ENCODE results near the gene REEP3. TPM values are rescaled to one million over a fixed set of nuclear protein-coding genes. Genes with fewer than 3 reads are reported as not detected.
"Not testable (repeated sequence)": the region's sequence is repeated elsewhere in the genome, so short reads cannot be mapped to it uniquely, and the experiment has no call there.

REEP3 gene
- total and polyA plus RNA-seq, 7 experiments from 2014 or later: 1.6 to 21.6 (median 8.1) TPM

DNA sequence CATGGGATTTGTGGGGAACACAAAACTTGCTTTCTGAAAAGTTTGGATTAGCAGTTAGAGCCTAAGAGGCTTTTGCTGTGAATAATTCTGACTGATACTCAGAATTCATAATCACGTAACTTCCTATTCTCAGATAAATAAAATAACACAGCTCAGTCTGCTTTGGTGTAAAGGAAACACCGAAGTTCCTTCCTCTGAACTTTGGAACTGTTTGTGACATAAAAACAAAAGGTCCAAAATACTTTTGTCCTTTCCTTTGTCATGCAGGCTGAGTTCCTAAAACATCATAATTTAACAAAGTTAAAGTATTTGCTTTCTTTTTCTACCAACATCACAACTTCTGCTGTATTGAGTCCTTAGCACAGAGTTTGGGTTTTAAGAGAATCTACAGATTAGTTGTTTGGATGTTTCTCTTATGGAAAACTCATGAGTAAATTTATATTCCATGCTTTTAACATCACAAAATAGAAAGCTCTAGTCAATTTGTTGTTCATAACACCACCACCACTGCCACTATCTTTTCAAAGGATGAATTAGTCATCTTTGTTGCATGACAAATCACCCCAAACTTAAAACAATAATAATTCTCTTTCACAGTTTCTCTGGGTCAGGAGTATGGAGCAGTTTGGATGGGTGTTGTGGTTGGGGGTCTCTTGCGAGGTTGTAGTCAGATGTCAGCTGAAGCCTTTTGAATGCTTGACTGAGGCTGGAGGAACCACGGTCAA lies 123.4 kb downstream of the REEP3 start:
- CTCF ChIA-PET: no interaction called here
- no peak overlapping the region for H3K27ac ChIP-seq (ENCODE audit: low read depth, low read length)
- H3K4me3 ChIP-seq (ENCODE audit: low read length): no peak overlapping the region
- DNase-seq (no peak), ATAC-seq (no peak)
- Mint-ChIP-seq H3K9me3 (peaks cover 0 to 2% (median 0%) of the 10 kb centered on the region in 11 donors), H3K4me1 (peaks cover 0 to 3% (median 0%) of the 10 kb centered on the region in 7 donors), H3K27ac (no peak overlapping the region), H3K4me3 (no peak overlapping the region), H3K36me3 (no peaks in the 10 kb centered on the region), H3K27me3 (peaks cover 0 to 10% (median 0%) of the 10 kb centered on the region in 5 donors)
- no peaks in the 10 kb centered on the region for H3K27me3 ChIP-seq (ENCODE audit: control insufficient read depth in 2 of 2, insufficient read depth in 2 of 2, low read length in 2 of 2)
- no peaks in the 10 kb centered on the region for H3K9me3 ChIP-seq (ENCODE audit: control insufficient read depth in 2 of 3, low read length in 3 of 3)
- intact Hi-C loops (cut with micrococcal nuclease): no loop called here
- H3K36me3 ChIP-seq (ENCODE audit: control insufficient read depth in 2 of 3, insufficient read depth in 3 of 3, low read length in 3 of 3): no peaks in the 10 kb centered on the region
- POLR2A ChIA-PET: no interaction called here
- H3K4me1 ChIP-seq (ENCODE audit: control insufficient read depth in 2 of 2, insufficient read depth in 2 of 2, low read length in 2 of 2): no peaks in the 10 kb centered on the region

DNA sequence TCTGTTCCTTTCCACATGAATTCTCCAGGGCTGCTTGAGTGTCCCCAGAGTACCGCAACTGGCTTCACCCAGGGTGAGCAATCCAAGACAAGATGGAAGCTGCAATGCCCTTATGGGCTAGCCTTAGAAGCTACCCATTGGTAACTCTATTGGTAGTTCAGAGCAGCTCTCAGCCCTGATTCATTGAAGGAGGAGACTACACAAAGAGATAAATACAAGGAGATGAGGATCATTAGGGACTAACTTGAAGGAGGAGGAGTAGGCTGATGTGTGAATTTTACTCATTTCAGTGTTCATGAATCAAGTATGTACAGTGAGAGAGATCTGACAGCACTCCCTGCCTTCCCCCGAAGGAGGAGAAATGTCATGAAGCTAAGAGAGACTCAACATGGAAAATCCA lies 124.0 kb downstream of the REEP3 start:
- Mint-ChIP-seq H3K4me1 (peaks cover 0 to 3% (median 0%) of the 10 kb centered on the region in 7 donors), H3K4me3 (no peak overlapping the region), H3K9me3 (peaks cover 0 to 2% (median 0%) of the 10 kb centered on the region in 11 donors), H3K27ac (no peak overlapping the region), H3K36me3 (no peaks in the 10 kb centered on the region), H3K27me3 (peaks cover 0 to 10% (median 0%) of the 10 kb centered on the region in 5 donors)
- ATAC-seq (no peak), DNase-seq (no peak)
- intact Hi-C loops (cut with micrococcal nuclease): no loop called here
- no peaks in the 10 kb centered on the region for H3K4me1 ChIP-seq (ENCODE audit: control insufficient read depth in 2 of 2, insufficient read depth in 2 of 2, low read length in 2 of 2)
- no peaks in the 10 kb centered on the region for H3K9me3 ChIP-seq (ENCODE audit: control insufficient read depth in 2 of 3, low read length in 3 of 3)
- ChIA-PET POLR2A (interaction anchor here (0.6 kb wide), 1 partner anchor 123 kb away, joined by 9 read pairs; no protein-coding TSS in a partner anchor), CTCF (no interaction called here)
- no peak overlapping the region for H3K4me3 ChIP-seq (ENCODE audit: low read length)
- H3K36me3 ChIP-seq (ENCODE audit: control insufficient read depth in 2 of 3, insufficient read depth in 3 of 3, low read length in 3 of 3): no peaks in the 10 kb centered on the region
- no peaks in the 10 kb centered on the region for H3K27me3 ChIP-seq (ENCODE audit: control insufficient read depth in 2 of 2, insufficient read depth in 2 of 2, low read length in 2 of 2)
- no peak overlapping the region for H3K27ac ChIP-seq (ENCODE audit: low read depth, low read length)

DNA sequence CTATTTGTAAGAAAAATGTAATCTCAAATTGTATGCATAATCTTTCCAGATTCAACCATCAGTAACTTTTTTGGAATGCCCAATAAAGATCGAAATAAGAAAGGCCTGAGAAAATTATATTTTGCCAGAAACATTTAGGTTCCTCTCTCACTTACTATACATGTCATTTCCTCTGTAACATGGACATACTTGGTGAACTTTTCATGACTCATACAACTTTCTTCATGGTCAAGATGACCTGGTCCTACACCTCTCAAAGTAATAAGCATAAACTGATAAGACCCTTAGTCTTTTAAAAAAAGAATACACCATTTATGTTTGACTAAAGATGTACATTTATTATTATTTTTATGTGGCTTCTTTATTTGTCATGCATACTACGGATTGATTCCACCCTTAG lies 125.3 kb downstream of the REEP3 start:
- Histone ChIP-seq H3K9me3 (ENCODE audit: control insufficient read depth in 2 of 3, low read length in 3 of 3) (no peaks in the 10 kb centered on the region), H3K4me3 (ENCODE audit: low read length) (no peak overlapping the region), H3K4me1 (ENCODE audit: control insufficient read depth in 2 of 2, insufficient read depth in 2 of 2, low read length in 2 of 2) (no peaks in the 10 kb centered on the region), H3K36me3 (ENCODE audit: control insufficient read depth in 2 of 3, insufficient read depth in 3 of 3, low read length in 3 of 3) (no peaks in the 10 kb centered on the region), H3K27ac (ENCODE audit: low read depth, low read length) (no peak overlapping the region), H3K27me3 (ENCODE audit: control insufficient read depth in 2 of 2, insufficient read depth in 2 of 2, low read length in 2 of 2) (no peaks in the 10 kb centered on the region)
- ATAC-seq (no peak), DNase-seq (no peak)
- no peak overlapping the region for H3K27ac Mint-ChIP-seq
- no peak overlapping the region for H3K4me3 Mint-ChIP-seq
- H3K9me3 Mint-ChIP-seq: peaks cover 0 to 2% (median 0%) of the 10 kb centered on the region in 11 donors
- intact Hi-C loops (cut with micrococcal nuclease): no loop called here
- H3K4me1 Mint-ChIP-seq: peaks cover 0 to 3% (median 0%) of the 10 kb centered on the region in 7 donors
- H3K36me3 Mint-ChIP-seq: no peaks in the 10 kb centered on the region
- H3K27me3 Mint-ChIP-seq: peaks cover 0 to 10% (median 0%) of the 10 kb centered on the region in 5 donors
- POLR2A ChIA-PET: no interaction called here
- CTCF ChIA-PET: no interaction called here

DNA sequence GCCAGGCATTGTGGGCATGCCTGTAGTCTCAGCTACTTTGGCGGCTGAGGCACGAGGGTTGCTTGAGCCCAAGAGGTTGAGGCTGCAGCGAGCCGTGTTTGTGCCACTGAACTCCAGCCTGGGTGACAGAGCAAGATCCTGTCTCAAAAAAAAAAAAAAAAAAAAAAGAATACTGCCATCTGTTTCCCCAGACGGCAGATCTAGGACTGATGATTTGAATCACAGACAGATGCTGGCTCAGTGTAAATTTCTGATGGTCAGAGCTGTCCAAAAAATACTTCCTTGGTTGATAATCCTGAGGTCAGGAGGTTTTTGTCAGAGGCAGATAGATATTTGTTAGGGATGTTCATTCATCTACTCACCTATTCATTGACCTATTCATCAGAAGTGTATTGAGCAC lies 130.7 kb downstream of the REEP3 start:
- peaks cover 0 to 3% (median 0%) of the 10 kb centered on the region in 11 donors for H3K9me3 Mint-ChIP-seq
- no peaks in the 10 kb centered on the region for H3K36me3 ChIP-seq (ENCODE audit: control insufficient read depth in 2 of 3, insufficient read depth in 3 of 3, low read length in 3 of 3)
- no peaks in the 10 kb centered on the region for H3K9me3 ChIP-seq (ENCODE audit: control insufficient read depth in 2 of 3, low read length in 3 of 3)
- H3K4me3 ChIP-seq (ENCODE audit: low read length): no peak overlapping the region
- intact Hi-C loops (cut with micrococcal nuclease): no loop called here
- no peaks in the 10 kb centered on the region for H3K4me1 ChIP-seq (ENCODE audit: control insufficient read depth in 2 of 2, insufficient read depth in 2 of 2, low read length in 2 of 2)
- H3K4me3 Mint-ChIP-seq: no peak overlapping the region
- no peaks in the 10 kb centered on the region for H3K36me3 Mint-ChIP-seq
- ATAC-seq (no peak), DNase-seq (no peak)
- H3K4me1 Mint-ChIP-seq: no peaks in the 10 kb centered on the region
- no peaks in the 10 kb centered on the region for H3K27me3 ChIP-seq (ENCODE audit: control insufficient read depth in 2 of 2, insufficient read depth in 2 of 2, low read length in 2 of 2)
- POLR2A ChIA-PET: no interaction called here
- CTCF ChIA-PET: no interaction called here
- H3K27me3 Mint-ChIP-seq: peaks cover 0 to 8% (median 0%) of the 10 kb centered on the region in 5 donors
- H3K27ac Mint-ChIP-seq: no peak overlapping the region
- no peak overlapping the region for H3K27ac ChIP-seq (ENCODE audit: low read depth, low read length)

DNA sequence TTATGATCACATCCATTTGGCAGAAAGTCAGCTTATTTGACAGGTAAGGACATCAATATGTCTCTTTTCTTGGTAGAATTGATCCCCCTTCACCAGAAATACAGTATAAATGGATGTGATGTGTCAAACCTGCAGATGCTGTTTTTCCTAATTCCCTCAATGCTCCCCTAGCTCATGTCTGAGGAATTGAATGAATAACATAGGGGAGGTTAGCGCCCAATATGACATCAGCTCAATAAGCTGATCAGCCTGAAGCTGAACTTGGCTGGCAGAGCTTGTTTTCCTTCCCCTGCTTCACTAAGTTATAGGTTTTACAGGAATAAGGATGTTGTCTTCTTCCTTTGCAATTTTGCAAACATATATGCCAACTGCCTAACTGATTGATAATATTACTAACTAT lies 132.5 kb downstream of the REEP3 start:
- no peak for ATAC-seq
- Histone ChIP-seq H3K36me3 (ENCODE audit: control insufficient read depth in 2 of 3, insufficient read depth in 3 of 3, low read length in 3 of 3) (no peaks in the 10 kb centered on the region), H3K4me3 (ENCODE audit: low read length) (no peak overlapping the region), H3K4me1 (ENCODE audit: control insufficient read depth in 2 of 2, insufficient read depth in 2 of 2, low read length in 2 of 2) (no peaks in the 10 kb centered on the region), H3K9me3 (ENCODE audit: control insufficient read depth in 2 of 3, low read length in 3 of 3) (no peaks in the 10 kb centered on the region), H3K27me3 (ENCODE audit: control insufficient read depth in 2 of 2, insufficient read depth in 2 of 2, low read length in 2 of 2) (no peaks in the 10 kb centered on the region), H3K27ac (ENCODE audit: low read depth, low read length) (no peak overlapping the region)
- POLR2A ChIA-PET: no interaction called here
- Mint-ChIP-seq H3K27me3 (peaks cover 0 to 1% (median 0%) of the 10 kb centered on the region in 5 donors), H3K9me3 (peaks cover 0 to 3% (median 0%) of the 10 kb centered on the region in 11 donors), H3K4me3 (no peak overlapping the region), H3K4me1 (no peaks in the 10 kb centered on the region), H3K36me3 (no peaks in the 10 kb centered on the region), H3K27ac (no peak overlapping the region)
- no peak for DNase-seq
- intact Hi-C loops (cut with micrococcal nuclease): no loop called here
- CTCF ChIA-PET: no interaction called here

DNA sequence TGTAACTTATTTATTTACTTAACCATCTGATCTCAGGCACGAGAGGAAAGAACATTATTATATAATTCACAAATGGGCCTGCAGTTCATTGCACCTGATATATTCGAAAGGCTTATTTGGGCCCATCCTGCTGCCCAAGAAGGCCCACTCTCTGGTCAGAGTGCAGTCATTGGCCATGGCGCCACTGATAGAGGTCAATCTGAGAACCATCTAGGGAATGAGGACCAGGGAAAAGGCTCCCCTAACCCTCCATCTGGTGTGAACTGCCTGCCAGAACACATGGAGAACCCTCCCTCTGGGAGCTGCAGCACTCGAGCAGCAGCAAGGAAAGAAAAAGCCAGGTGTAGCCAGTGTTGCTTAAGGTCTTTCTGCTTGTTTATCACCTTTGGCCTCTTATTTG lies 136.6 kb downstream of the REEP3 start:
- Histone ChIP-seq H3K9me3 (ENCODE audit: control insufficient read depth in 2 of 3, low read length in 3 of 3) (no peaks in the 10 kb centered on the region), H3K4me3 (ENCODE audit: low read length) (no peak overlapping the region), H3K27me3 (ENCODE audit: control insufficient read depth in 2 of 2, insufficient read depth in 2 of 2, low read length in 2 of 2) (no peaks in the 10 kb centered on the region), H3K36me3 (ENCODE audit: control insufficient read depth in 2 of 3, insufficient read depth in 3 of 3, low read length in 3 of 3) (no peaks in the 10 kb centered on the region), H3K27ac (ENCODE audit: low read depth, low read length) (no peak overlapping the region), H3K4me1 (ENCODE audit: control insufficient read depth in 2 of 2, insufficient read depth in 2 of 2, low read length in 2 of 2) (no peaks in the 10 kb centered on the region)
- intact Hi-C loops (cut with micrococcal nuclease): no loop called here
- POLR2A ChIA-PET: no interaction called here
- no peak overlapping the region for H3K27ac Mint-ChIP-seq
- no peaks in the 10 kb centered on the region for H3K4me1 Mint-ChIP-seq
- peaks cover 0 to 3% (median 0%) of the 10 kb centered on the region in 11 donors for H3K9me3 Mint-ChIP-seq
- CTCF ChIA-PET: no interaction called here
- H3K36me3 Mint-ChIP-seq: no peaks in the 10 kb centered on the region
- no peak overlapping the region for H3K4me3 Mint-ChIP-seq
- no peaks in the 10 kb centered on the region for H3K27me3 Mint-ChIP-seq
- no peak for ATAC-seq
- no peak for DNase-seq

DNA sequence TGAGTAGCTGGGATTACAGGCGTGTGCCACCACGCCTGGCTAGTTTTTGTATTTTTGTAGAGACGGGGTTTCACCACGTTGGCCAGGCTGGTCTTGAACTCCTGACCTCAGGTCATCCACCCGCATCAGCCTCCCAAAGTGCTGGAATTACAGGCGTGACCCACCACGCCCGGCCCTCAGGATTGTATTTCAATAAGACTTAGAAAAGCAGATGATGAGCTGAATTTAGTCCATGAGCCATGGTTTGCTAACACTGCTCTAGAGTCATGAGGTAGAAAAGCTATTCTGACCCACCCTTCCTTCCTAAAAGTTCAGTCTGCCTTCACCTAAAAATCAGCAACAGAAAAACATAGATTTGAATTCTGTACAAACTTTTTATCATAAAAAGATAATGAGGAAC lies 139.7 kb downstream of the REEP3 start:
- H3K27me3 ChIP-seq (ENCODE audit: control insufficient read depth in 2 of 2, insufficient read depth in 2 of 2, low read length in 2 of 2); H3K4me3 ChIP-seq (ENCODE audit: low read length); ATAC-seq; H3K9me3 ChIP-seq (ENCODE audit: control insufficient read depth in 2 of 3, low read length in 3 of 3); H3K27ac ChIP-seq (ENCODE audit: low read depth, low read length); H3K9me3 Mint-ChIP-seq; intact Hi-C loops (cut with micrococcal nuclease); H3K27me3 Mint-ChIP-seq; DNase-seq; H3K36me3 Mint-ChIP-seq; POLR2A ChIA-PET; H3K4me3 Mint-ChIP-seq; H3K27ac Mint-ChIP-seq; H3K36me3 ChIP-seq (ENCODE audit: control insufficient read depth in 2 of 3, insufficient read depth in 3 of 3, low read length in 3 of 3); CTCF ChIA-PET; H3K4me1 Mint-ChIP-seq; H3K4me1 ChIP-seq (ENCODE audit: control insufficient read depth in 2 of 2, insufficient read depth in 2 of 2, low read length in 2 of 2): not testable (repeated sequence)
